ENCODE data around the gene MRTFB. TPM values are rescaled to one million over a fixed set of nuclear protein-coding genes. Genes with fewer than 3 reads are reported as not detected.

MRTFB gene
- polyA plus RNA-seq, 1 experiment: 6.2 TPM

DNA sequence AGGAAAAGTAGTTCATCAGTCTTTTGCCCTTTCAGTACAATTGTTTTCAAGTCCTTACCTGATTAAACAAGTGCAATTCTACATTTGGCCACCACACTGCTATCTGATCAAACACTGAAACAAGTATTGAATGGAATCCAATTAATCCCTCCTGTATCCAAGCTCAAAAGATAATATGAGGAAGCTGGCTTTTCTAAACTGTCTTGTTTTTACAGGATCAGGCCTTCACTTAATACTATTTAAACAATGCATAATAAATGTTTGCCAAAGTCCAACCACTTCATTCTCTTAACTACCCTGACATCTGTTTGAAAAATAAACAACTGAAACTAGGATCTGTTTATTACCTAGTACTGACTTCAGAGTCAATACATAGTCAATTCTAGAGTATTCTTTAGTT, 131.6 kb downstream of the MRTFB start:
- ChIA-PET CTCF (interaction anchor here (0.9 to 2.6 kb wide), 3 partner anchors 16 to 18 kb away, joined by 3 to 18 read pairs (median 4); no protein-coding TSS in a partner anchor), POLR2A (interaction anchor here (0.6 kb wide), 1 partner anchor 17 kb away, joined by 3 read pairs; no protein-coding TSS in a partner anchor)
- H3K36me3 ChIP-seq (ENCODE audit: control insufficient read depth, insufficient read depth, low read length): no peaks in the 10 kb centered on the region
- DNase-seq (ENCODE audit: low read depth): no peak
- no peaks in the 10 kb centered on the region for H3K27me3 ChIP-seq (ENCODE audit: control insufficient read depth, insufficient read depth, low read length)
- TF ChIP-seq, protein P1, sequence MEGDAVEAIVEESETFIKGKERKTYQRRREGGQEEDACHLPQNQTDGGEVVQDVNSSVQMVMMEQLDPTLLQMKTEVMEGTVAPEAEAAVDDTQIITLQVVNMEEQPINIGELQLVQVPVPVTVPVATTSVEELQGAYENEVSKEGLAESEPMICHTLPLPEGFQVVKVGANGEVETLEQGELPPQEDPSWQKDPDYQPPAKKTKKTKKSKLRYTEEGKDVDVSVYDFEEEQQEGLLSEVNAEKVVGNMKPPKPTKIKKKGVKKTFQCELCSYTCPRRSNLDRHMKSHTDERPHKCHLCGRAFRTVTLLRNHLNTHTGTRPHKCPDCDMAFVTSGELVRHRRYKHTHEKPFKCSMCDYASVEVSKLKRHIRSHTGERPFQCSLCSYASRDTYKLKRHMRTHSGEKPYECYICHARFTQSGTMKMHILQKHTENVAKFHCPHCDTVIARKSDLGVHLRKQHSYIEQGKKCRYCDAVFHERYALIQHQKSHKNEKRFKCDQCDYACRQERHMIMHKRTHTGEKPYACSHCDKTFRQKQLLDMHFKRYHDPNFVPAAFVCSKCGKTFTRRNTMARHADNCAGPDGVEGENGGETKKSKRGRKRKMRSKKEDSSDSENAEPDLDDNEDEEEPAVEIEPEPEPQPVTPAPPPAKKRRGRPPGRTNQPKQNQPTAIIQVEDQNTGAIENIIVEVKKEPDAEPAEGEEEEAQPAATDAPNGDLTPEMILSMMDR (IDR thresholded peaks at IDR 0.05; ENCODE audit: insufficient read depth, low read depth, low read length): peak; percentile 29
- no peak overlapping the region for H3K4me3 ChIP-seq (ENCODE audit: low read depth, low read length)

DNA sequence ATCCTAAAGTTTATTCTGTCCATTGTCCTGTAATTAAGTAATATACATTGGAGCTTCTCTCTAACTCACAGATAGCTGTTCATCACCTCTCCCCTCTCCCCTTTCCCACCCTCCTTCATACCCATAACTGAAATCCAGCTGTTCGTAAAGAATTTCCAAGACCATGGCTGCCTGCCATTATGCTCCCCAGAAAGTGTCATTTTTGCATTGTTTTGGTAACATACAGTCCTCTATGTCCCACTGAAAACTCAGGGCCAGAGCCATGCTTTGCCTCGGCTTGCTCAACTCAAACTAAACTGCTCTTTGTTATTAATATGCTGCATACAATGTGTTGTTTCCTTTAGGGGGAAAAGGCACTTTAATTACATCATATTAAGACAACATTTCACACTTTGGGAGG, 132.0 kb downstream of the MRTFB start:
- H3K27me3 ChIP-seq (ENCODE audit: control insufficient read depth, insufficient read depth, low read length): no peaks in the 10 kb centered on the region
- POLR2A ChIA-PET: interaction anchor here (0.6 kb wide), 1 partner anchor 17 kb away, joined by 3 read pairs; no protein-coding TSS in a partner anchor
- no peaks in the 10 kb centered on the region for H3K36me3 ChIP-seq (ENCODE audit: control insufficient read depth, insufficient read depth, low read length)
- CTCF ChIA-PET: interaction anchor here (0.9 to 2.6 kb wide), 3 partner anchors 16 to 18 kb away, joined by 3 to 18 read pairs (median 4); no protein-coding TSS in a partner anchor
- TF ChIP-seq, protein P1 (IDR thresholded peaks at IDR 0.05; ENCODE audit: insufficient read depth, low read depth, low read length): no peak
- no peak for DNase-seq (ENCODE audit: low read depth)
- H3K4me3 ChIP-seq (ENCODE audit: low read depth, low read length): no peak overlapping the region

DNA sequence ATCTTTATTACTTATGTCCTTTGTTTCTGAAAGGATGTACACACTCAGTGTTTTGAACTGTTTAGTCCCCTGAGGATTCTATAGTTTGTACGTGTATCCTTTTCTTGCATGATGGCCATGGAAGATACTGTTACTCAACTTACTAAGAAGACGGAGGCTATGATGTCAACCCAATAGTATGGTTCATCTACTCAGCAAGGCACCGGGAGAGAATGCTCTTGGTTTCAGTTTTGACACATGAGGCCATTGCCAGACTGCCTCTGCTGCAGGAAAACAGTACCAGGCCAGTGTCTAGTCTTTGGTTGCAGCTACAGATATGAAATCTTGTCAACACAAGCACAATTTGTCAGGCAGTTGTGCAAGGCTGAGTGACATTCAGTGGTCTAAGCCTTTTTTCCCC, 134.5 kb downstream of the MRTFB start:
- no peak for DNase-seq (ENCODE audit: low read depth)

DNA sequence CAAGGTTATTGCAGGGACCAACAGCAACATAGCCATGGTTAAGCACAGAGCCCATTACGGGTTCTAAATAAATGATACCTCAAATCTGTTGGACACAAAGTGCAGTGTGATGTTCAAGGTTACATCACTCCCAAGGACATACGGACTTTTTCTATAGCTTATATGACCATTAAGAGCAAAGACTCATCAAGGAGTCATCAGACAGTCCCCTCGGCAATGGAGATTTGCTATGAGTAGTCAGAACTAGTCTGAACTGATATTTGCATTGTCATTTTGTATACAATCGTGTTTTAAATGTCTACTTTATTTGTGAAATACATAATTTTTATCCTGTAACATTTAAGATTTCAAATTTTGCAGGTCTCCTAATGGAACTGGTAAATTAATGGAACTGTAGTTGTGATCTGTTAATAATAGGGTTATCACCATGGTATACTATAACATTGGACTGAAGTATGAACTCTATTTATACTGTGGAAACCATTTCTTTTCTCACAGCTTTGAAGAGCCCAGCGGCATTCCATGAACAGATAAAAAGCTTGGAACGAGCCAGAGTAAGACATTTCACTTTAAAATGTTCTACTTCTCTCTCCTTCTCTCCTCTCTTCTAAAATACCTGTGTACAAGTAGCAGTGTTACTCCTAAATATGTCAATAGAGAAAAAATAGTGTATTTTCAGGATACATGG, 140.9 kb downstream of the MRTFB start:
- POLR2A ChIA-PET: no interaction called here
- no peak for DNase-seq (ENCODE audit: low read depth)
- Histone ChIP-seq H3K4me3 (ENCODE audit: low read depth, low read length) (no peak overlapping the region), H3K27me3 (ENCODE audit: control insufficient read depth, insufficient read depth, low read length) (no peaks in the 10 kb centered on the region), H3K36me3 (ENCODE audit: control insufficient read depth, insufficient read depth, low read length) (no peaks in the 10 kb centered on the region)
- TF ChIP-seq, protein P1 (IDR thresholded peaks at IDR 0.05; ENCODE audit: insufficient read depth, low read depth, low read length): no peak
- CTCF ChIA-PET: no interaction called here

More for the DNA sequence above, 134.5 kb downstream of the MRTFB start:
- TF ChIP-seq, protein P1 (IDR thresholded peaks at IDR 0.05; ENCODE audit: insufficient read depth, low read depth, low read length): no peak
- CTCF ChIA-PET: no interaction called here
- no peaks in the 10 kb centered on the region for H3K27me3 ChIP-seq (ENCODE audit: control insufficient read depth, insufficient read depth, low read length)
- no peak overlapping the region for H3K4me3 ChIP-seq (ENCODE audit: low read depth, low read length)
- no peaks in the 10 kb centered on the region for H3K36me3 ChIP-seq (ENCODE audit: control insufficient read depth, insufficient read depth, low read length)
- POLR2A ChIA-PET: no interaction called here

DNA sequence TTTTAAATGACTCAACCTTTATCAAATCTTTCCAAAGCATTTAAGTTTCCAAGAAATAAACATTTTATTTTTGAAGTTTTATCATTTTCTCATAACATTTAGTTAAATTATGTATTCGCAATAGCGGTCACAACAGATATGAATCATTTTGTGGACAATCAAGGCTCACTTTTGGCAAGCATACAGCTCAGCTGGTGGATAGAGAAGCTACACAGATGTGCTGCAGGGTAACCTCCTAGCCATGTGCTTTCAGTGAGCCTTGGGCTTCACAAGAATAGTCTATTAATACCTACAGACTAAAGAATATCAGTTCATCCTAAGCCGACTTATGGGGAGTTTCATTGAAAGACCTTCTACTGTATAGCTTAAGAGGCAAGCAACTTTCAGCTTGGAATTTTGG, 144.8 kb downstream of the MRTFB start:
- DNase-seq (ENCODE audit: low read depth): no peak
- Histone ChIP-seq H3K4me3 (ENCODE audit: low read depth, low read length) (no peak overlapping the region), H3K27me3 (ENCODE audit: control insufficient read depth, insufficient read depth, low read length) (no peaks in the 10 kb centered on the region), H3K36me3 (ENCODE audit: control insufficient read depth, insufficient read depth, low read length) (no peaks in the 10 kb centered on the region; the same call in 1 of the 2 replicates)
- ChIA-PET POLR2A (no interaction called here), CTCF (interaction anchor here (0.9 to 1.4 kb wide), 2 partner anchors 8 to 296 kb away, joined by 3 read pairs; partner anchors contain the start of gene ERCC4)
- TF ChIP-seq, protein P1 (IDR thresholded peaks at IDR 0.05; ENCODE audit: insufficient read depth, low read depth, low read length): no peak
